ENCODE measurements around the gene PCDHA1.
"Not testable (repeated sequence)": the region's sequence is repeated elsewhere in the genome, so short reads cannot be mapped to it uniquely, and the experiment has no call there.

The PCDHA1 gene

DNA sequence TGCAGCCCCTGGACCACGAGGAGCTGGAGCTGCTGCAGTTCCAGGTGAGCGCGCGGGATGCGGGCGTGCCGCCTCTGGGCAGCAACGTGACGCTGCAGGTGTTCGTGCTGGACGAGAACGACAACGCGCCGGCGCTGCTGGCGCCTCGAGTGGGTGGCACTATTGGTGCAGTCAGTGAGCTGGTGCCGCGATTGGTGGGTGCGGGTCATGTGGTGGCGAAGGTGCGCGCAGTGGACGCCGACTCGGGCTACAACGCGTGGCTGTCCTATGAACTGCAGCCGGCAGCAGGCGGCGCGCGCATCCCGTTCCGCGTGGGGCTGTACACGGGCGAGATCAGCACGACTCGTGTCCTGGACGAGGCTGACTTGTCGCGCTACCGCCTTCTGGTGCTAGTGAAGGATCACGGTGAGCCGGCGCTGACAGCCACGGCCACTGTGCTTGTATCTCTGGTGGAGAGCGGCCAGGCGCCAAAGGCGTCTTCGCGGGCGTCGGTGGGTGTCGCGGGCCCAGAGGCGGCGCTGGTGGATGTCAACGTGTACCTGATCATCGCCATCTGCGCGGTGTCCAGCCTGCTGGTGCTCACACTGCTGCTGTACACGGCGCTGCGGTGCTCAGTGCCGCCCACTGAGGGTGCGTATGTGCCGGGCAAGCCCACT, 2.0 kb downstream of the PCDHA1 start:
- H4K8ac ChIP-seq (ENCODE audit: low read length); H3K9ac ChIP-seq (ENCODE audit: low read length); H3K4me3 ChIP-seq (ENCODE audit: insufficient read depth in 1 of 2, low read depth in 1 of 2, low read length in 2 of 2); H2BK120ac ChIP-seq (ENCODE audit: low read depth, low read length); H3K4ac ChIP-seq (ENCODE audit: low read depth in 1 of 2, low read length in 2 of 2); H3K4me1 ChIP-seq (ENCODE audit: control insufficient read depth, insufficient read depth, low read depth, low read length); H2BK5ac ChIP-seq (ENCODE audit: low read depth, low read length, poor library complexity, severe bottlenecking); H3K4me2 ChIP-seq (ENCODE audit: low read length, poor library complexity, severe bottlenecking); H3K79me1 ChIP-seq (replicated peaks; ENCODE audit: low read length, poor library complexity, severe bottlenecking); DNase-seq; H3K27ac ChIP-seq (ENCODE audit: low read length, poor library complexity, severe bottlenecking); H2BK15ac ChIP-seq (ENCODE audit: low read depth, poor library complexity, severe bottlenecking); H3K14ac ChIP-seq (ENCODE audit: low read length in 2 of 2); H3K23ac ChIP-seq (ENCODE audit: low read length in 2 of 2); H3K36me3 ChIP-seq (ENCODE audit: control insufficient read depth in 1 of 2, insufficient read depth in 2 of 2, low read depth in 1 of 2, low read length in 2 of 2); H2BK12ac ChIP-seq (ENCODE audit: low read length in 2 of 2); H2AFZ ChIP-seq (ENCODE audit: low read depth, low read length); H2AK5ac ChIP-seq (ENCODE audit: low read length, severe bottlenecking); H3K18ac ChIP-seq (ENCODE audit: low read depth in 1 of 2, low read length in 2 of 2); H3K27me3 ChIP-seq (ENCODE audit: control insufficient read depth in 1 of 2, insufficient read depth in 1 of 2, low read length in 2 of 2); H4K91ac ChIP-seq (ENCODE audit: low read length): not testable (repeated sequence)
- peaks cover 82% of the 10 kb centered on the region for H3K9me3 ChIP-seq (ENCODE audit: control insufficient read depth, low read length)
- 96% methylated on average over 70 of the region's 70 CpGs for WGBS

DNA sequence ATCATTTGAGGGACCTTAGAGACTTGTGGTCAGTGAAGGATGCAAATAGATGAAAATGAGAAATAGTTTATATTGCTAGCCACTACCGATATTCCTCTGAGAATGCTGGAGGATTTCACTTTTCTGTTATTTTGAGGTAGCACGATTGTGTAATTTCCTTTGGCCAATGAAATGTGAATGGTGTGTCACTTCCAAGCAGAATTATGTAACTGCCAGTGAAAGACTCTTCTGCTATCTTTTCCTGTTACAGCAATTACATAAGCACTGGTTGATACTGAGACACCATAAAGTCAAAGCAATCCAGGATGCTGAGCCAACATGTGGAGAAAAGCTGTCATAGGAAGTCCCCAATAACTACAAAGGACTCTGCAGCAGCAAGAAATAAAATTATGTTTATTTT, 5.1 kb downstream of the PCDHA1 start:
- Histone ChIP-seq H2AK5ac (ENCODE audit: low read length, severe bottlenecking) (no peak overlapping the region), H3K27ac (ENCODE audit: low read length, poor library complexity, severe bottlenecking) (no peak overlapping the region), H3K27me3 (ENCODE audit: control insufficient read depth in 1 of 2, insufficient read depth in 1 of 2, low read length in 2 of 2) (no peaks in the 10 kb centered on the region), H3K4ac (ENCODE audit: low read depth in 1 of 2, low read length in 2 of 2) (no peak overlapping the region), H4K8ac (ENCODE audit: low read length) (no peak overlapping the region), H3K9ac (ENCODE audit: low read length) (no peak overlapping the region), H3K4me2 (ENCODE audit: low read length, poor library complexity, severe bottlenecking) (no peak overlapping the region), H3K4me3 (ENCODE audit: insufficient read depth in 1 of 2, low read depth in 1 of 2, low read length in 2 of 2) (no peak overlapping the region), H4K91ac (ENCODE audit: low read length) (no peak overlapping the region), H3K14ac (ENCODE audit: low read length in 2 of 2) (no peak overlapping the region), H2BK12ac (ENCODE audit: low read length in 2 of 2) (no peak overlapping the region), H3K36me3 (ENCODE audit: control insufficient read depth in 1 of 2, insufficient read depth in 2 of 2, low read depth in 1 of 2, low read length in 2 of 2) (no peaks in the 10 kb centered on the region), H2BK5ac (ENCODE audit: low read depth, low read length, poor library complexity, severe bottlenecking) (no peak overlapping the region), H3K18ac (ENCODE audit: low read depth in 1 of 2, low read length in 2 of 2) (no peak overlapping the region), H3K23ac (ENCODE audit: low read length in 2 of 2) (no peak overlapping the region), H2BK120ac (ENCODE audit: low read depth, low read length) (no peak overlapping the region), H2AFZ (ENCODE audit: low read depth, low read length) (no peak overlapping the region), H3K9me3 (ENCODE audit: control insufficient read depth, low read length) (peaks cover 85% of the 10 kb centered on the region), H3K79me1 (replicated peaks; ENCODE audit: low read length, poor library complexity, severe bottlenecking) (no peaks in the 10 kb centered on the region), H2BK15ac (ENCODE audit: low read depth, poor library complexity, severe bottlenecking) (no peak overlapping the region), H3K4me1 (ENCODE audit: control insufficient read depth, insufficient read depth, low read depth, low read length) (no peaks in the 10 kb centered on the region)
- 93% methylated on average over 2 of the region's 2 CpGs for WGBS
- no peak for DNase-seq

GRCh38 chr5:140794595-140795258, 8.8 kb downstream of the PCDHA1 start, which contains the start of gene PCDHA2:
Gene PCDHA2, plus strand, starts transcription at chr5:140794852.
- Histone ChIP-seq H3K4me1 (ENCODE audit: control insufficient read depth, insufficient read depth, low read depth, low read length) (no peaks in the 10 kb centered on the region), H2BK120ac (ENCODE audit: low read depth, low read length) (no peak within 1 kb of the TSS), H4K8ac (ENCODE audit: low read length) (no peak within 1 kb of the TSS), H3K9me3 (ENCODE audit: control insufficient read depth, low read length) (peaks cover 75% of the 10 kb centered on the region), H4K91ac (ENCODE audit: low read length) (no peak within 1 kb of the TSS), H3K14ac (ENCODE audit: low read length in 2 of 2) (no peak within 1 kb of the TSS), H2AFZ (ENCODE audit: low read depth, low read length) (peak within 1 kb of the TSS; percentile 19), H3K36me3 (ENCODE audit: control insufficient read depth in 1 of 2, insufficient read depth in 2 of 2, low read depth in 1 of 2, low read length in 2 of 2) (peaks cover 0 to 8% of the 10 kb centered on the region in 2 experiments), H3K23ac (ENCODE audit: low read length in 2 of 2) (no peak within 1 kb of the TSS), H3K4ac (ENCODE audit: low read depth in 1 of 2, low read length in 2 of 2) (no peak within 1 kb of the TSS), H2AK5ac (ENCODE audit: low read length, severe bottlenecking) (no peak within 1 kb of the TSS), H3K9ac (ENCODE audit: low read length) (no peak within 1 kb of the TSS), H3K4me3 (ENCODE audit: insufficient read depth in 1 of 2, low read depth in 1 of 2, low read length in 2 of 2) (peak within 1 kb of the TSS; percentile 18 to 54), H3K27ac (ENCODE audit: low read length, poor library complexity, severe bottlenecking) (no peak within 1 kb of the TSS), H2BK5ac (ENCODE audit: low read depth, low read length, poor library complexity, severe bottlenecking) (no peak within 1 kb of the TSS), H3K4me2 (ENCODE audit: low read length, poor library complexity, severe bottlenecking) (peak within 1 kb of the TSS; percentile 61), H3K18ac (ENCODE audit: low read depth in 1 of 2, low read length in 2 of 2) (no peak within 1 kb of the TSS), H3K27me3 (ENCODE audit: control insufficient read depth in 1 of 2, insufficient read depth in 1 of 2, low read length in 2 of 2) (no peaks in the 10 kb centered on the region), H2BK12ac (ENCODE audit: low read length in 2 of 2) (no peak within 1 kb of the TSS), H2BK15ac (ENCODE audit: low read depth, poor library complexity, severe bottlenecking) (no peak within 1 kb of the TSS), H3K79me1 (replicated peaks; ENCODE audit: low read length, poor library complexity, severe bottlenecking) (no peaks in the 10 kb centered on the region)
- DNase-seq, result peak; percentile 73
- WGBS, result 38% methylated on average over 26 of the region's 27 CpGs

DNA sequence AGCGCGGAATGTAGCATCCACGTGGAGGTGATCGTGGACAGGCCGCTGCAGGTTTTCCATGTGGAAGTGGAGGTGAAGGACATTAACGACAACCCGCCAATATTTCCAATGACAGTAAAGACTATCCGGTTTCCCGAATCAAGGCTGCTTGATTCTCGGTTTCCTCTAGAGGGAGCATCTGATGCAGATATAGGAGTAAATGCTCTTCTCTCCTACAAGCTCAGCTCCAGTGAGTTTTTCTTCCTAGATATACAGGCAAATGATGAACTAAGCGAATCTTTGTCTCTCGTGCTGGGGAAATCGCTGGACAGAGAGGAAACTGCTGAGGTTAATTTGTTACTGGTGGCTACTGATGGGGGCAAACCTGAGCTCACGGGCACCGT, 9.3 kb downstream of the PCDHA1 start:
- Histone ChIP-seq H2BK5ac (ENCODE audit: low read depth, low read length, poor library complexity, severe bottlenecking) (no peak overlapping the region), H2AK5ac (ENCODE audit: low read length, severe bottlenecking) (no peak overlapping the region), H2BK12ac (ENCODE audit: low read length in 2 of 2) (no peak overlapping the region), H3K27ac (ENCODE audit: low read length, poor library complexity, severe bottlenecking) (no peak overlapping the region), H3K36me3 (ENCODE audit: control insufficient read depth in 1 of 2, insufficient read depth in 2 of 2, low read depth in 1 of 2, low read length in 2 of 2) (peaks cover 0 to 8% of the 10 kb centered on the region in 2 experiments), H3K4me1 (ENCODE audit: control insufficient read depth, insufficient read depth, low read depth, low read length) (no peaks in the 10 kb centered on the region), H3K4me3 (ENCODE audit: insufficient read depth in 1 of 2, low read depth in 1 of 2, low read length in 2 of 2) (peak overlapping the region in 1 of 2 experiments; percentile 54), H4K8ac (ENCODE audit: low read length) (no peak overlapping the region), H3K14ac (ENCODE audit: low read length in 2 of 2) (no peak overlapping the region), H3K9ac (ENCODE audit: low read length) (no peak overlapping the region), H3K79me1 (replicated peaks; ENCODE audit: low read length, poor library complexity, severe bottlenecking) (no peaks in the 10 kb centered on the region), H3K4ac (ENCODE audit: low read depth in 1 of 2, low read length in 2 of 2) (no peak overlapping the region), H3K23ac (ENCODE audit: low read length in 2 of 2) (no peak overlapping the region), H3K18ac (ENCODE audit: low read depth in 1 of 2, low read length in 2 of 2) (no peak overlapping the region), H2BK15ac (ENCODE audit: low read depth, poor library complexity, severe bottlenecking) (no peak overlapping the region), H4K91ac (ENCODE audit: low read length) (no peak overlapping the region), H3K4me2 (ENCODE audit: low read length, poor library complexity, severe bottlenecking) (peak overlapping the region; percentile 61), H3K27me3 (ENCODE audit: control insufficient read depth in 1 of 2, insufficient read depth in 1 of 2, low read length in 2 of 2) (no peaks in the 10 kb centered on the region), H2BK120ac (ENCODE audit: low read depth, low read length) (no peak overlapping the region), H3K9me3 (ENCODE audit: control insufficient read depth, low read length) (peaks cover 72% of the 10 kb centered on the region), H2AFZ (ENCODE audit: low read depth, low read length) (peak overlapping the region; percentile 19)
- DNase-seq, result peak; percentile 69
- WGBS, result 21% methylated on average over 12 of the region's 15 CpGs

Data from mesenchymal stem cell (in vitro differentiated cells and primary cell).